Ovary (tissue), 9 donors: ENCODE measurements around the gene TULP4. TPM values are rescaled to one million over a fixed set of nuclear protein-coding genes. Genes with fewer than 3 reads are reported as not detected.

Source experiments
- DNase-seq, 5 donors: peaks; one replicate each; pipeline ENCODE4 v3.0.0-alpha.2; 2019 to 2020
- H3K27ac ChIP-seq, 2 donors: fragments of 200-600 bp; one replicate each; pipeline versions ENCODE4 v1.5.1 to v1.8.0; 2019 to 2022
- H3K27me3 ChIP-seq: fragments of 200-600 bp; one replicate; pipeline ENCODE4 v1.8.0; 2022
- H3K36me3 ChIP-seq: fragments of 200-600 bp; sonication (generic); one replicate; pipeline ENCODE4 v1.5.1; 2019
- H3K4me1 ChIP-seq: one replicate; pipeline ENCODE4 v1.8.1; 2013; ENCODE audit warnings: mild to moderate bottlenecking, moderate library complexity; ENCODE audit not compliant: insufficient read depth
- H3K4me3 ChIP-seq: fragments of 200-600 bp; sonication (generic); one replicate; pipeline ENCODE4 v1.5.1; 2017
- H3K9me3 ChIP-seq, 2 donors: fragments of 200-600 bp in 1 of 2; sonication (generic) in 1 of 2; one replicate each; pipeline versions ENCODE4 v1.5.1 to v1.8.1; 2013 to 2019; ENCODE audit warnings: mild to moderate bottlenecking in 1 of 2, moderate library complexity in 1 of 2
- CTCF ChIP-seq, 3 donors: fragments of 450-650 bp in 2 of 3; fragments of 200-600 bp in 1 of 3; IDR thresholded peaks; one replicate each; pipeline versions ENCODE4 v1.5.1 to v1.8.0; 2016 to 2022; ENCODE audit warnings: antibody characterized with exemption in 3 of 3, mild to moderate bottlenecking in 1 of 3
- EP300 ChIP-seq: sonication (generic); formaldehyde crosslinking; IDR thresholded peaks from one replicate; pipeline ENCODE4 v1.6.1; 2017; ENCODE audit warnings: antibody characterized with exemption
- POLR2A ChIP-seq: fragments of 450-650 bp; IDR thresholded peaks from one replicate; pipeline ENCODE4 v1.6.1; 2017; ENCODE audit warnings: antibody characterized with exemption, mild to moderate bottlenecking, moderate library complexity
- WGBS, 3 donors: extraction: QIAGEN DNeasy Blood & Tissue Kit in 1 of 3; methylation state at CpG; one replicate each; pipeline versions ENCODE4 v1.1.5 to v1.1.7; 2013 to 2017; 5-methylcytosine and 5-hydroxymethylcytosine counted together
- intact Hi-C, 4 donors: fragments of 100-400 bp; cut with DNase I; formaldehyde crosslinking; loops; one replicate each; pipeline versions ENCODE4 v1.11.0 to v1.15.1; 2022 to 2023
- polyA plus RNA-seq, 2 donors: library from polyadenylated mRNA; stranded (reverse); fragments of 200-250 nt in 1 of 2; fragments of 350-450 nt in 1 of 2; fragmentation: Illumina TruSeq in 1 of 2; extraction: RNeasy Lipid Tissue Mini Kit (QIAGEN cat#74804) in 1 of 2; gene quantifications; one replicate each; pipeline ENCODE4 v1.2.3, GENCODE V29; 2013 to 2014
- total RNA-seq, 7 donors: library from RNA; depleted of rRNA in 2 of 7; stranded (reverse); fragments of >200 nt in 2 of 7; fragmentation: NEBNext Ultra II Directional in 3 of 7; extraction: Animal tissue kit (Norgen Biotek cat#: 25700) in 3 of 7; gene quantifications; one replicate each; pipeline versions ENCODE4 v1.1.0 to v1.2.4, GENCODE V29; 2016 to 2023
- donor health status: DM: no; HTN: no; CAD: no; lungs with moderate emphysema.
- donor health status: DM: no; HTN: no; CAD: no.
- donor health status: Bipolar disorder and iron deficiency.
- donor health status: DM: yes; HTN: yes; CAD: no.
- donor health status: DM: no; HTN: no; CAD: no.
- donor health status: DM: yes; HTN: yes; CAD: no.

Gene TULP4
- total and polyA plus RNA-seq, 9 donors = 7.5 to 152 (median 92.6) TPM

DNA sequence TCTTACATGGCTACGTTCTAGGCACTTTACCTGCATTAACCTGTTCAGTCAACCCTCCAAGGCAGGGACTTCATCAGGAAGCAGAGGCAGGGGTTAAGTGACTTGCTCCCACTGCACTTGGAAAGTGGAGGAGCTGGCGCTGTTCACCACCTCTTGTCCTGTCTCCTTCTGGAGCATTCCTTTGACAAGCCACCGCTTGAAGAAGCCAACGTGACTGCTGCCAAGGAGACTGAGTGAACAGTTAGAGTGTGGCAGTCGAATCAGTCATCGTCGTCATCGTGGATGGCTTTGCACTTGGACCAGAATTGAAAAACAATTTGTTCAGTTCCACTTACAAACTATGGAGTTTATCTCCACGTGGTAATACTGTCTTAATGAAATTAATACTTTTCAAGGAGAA lies 60.9 kb downstream of the TULP4 start:
- no peak for DNase-seq
- peaks cover 11% of the 10 kb centered on the region for H3K4me1 ChIP-seq
- TF ChIP-seq EP300 = no peak
- no peaks in the 10 kb centered on the region for H3K36me3 ChIP-seq
- no peaks in the 10 kb centered on the region for H3K9me3 ChIP-seq
- no peak overlapping the region for H3K4me3 ChIP-seq
- no peaks in the 10 kb centered on the region for H3K27me3 ChIP-seq
- no peak overlapping the region for H3K27ac ChIP-seq
- WGBS, 3 donors = 74 to 91% (median 82%) methylated on average over 9 of the region's 9 CpGs
- intact Hi-C loops = no loop called here

DNA sequence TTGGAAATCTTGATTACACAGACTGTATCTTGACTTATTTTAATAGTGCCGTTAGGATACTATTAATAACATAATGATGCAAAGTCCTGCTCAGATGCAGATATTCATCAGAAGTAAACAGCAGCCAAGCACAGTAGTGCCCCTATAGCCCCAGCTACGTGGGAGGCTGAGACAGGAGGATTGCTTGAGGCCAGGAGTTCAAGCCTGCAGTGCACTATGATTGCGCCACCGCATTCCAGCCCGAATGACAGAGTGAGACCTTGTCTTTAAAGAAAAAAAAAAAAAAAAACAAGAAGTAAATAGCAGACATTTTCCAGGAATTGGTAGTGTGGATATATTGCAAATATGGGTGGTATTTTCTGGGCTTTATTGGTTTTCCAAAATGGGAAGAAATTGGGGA lies 61.8 kb downstream of the TULP4 start:
- Histone ChIP-seq H3K4me1 (peaks cover 11% of the 10 kb centered on the region), H3K9me3 (no peaks in the 10 kb centered on the region), H3K4me3 (no peak overlapping the region), H3K27me3 (no peaks in the 10 kb centered on the region), H3K36me3 (no peaks in the 10 kb centered on the region), H3K27ac (no peak overlapping the region)
- no peak for TF ChIP-seq EP300
- TF ChIP-seq CTCF (IDR thresholded peaks at IDR 0.05) = no peak
- no peak for TF ChIP-seq POLR2A
- no peak for DNase-seq
- WGBS, 3 donors = 74 to 85% (median 75%) methylated on average over 5 of the region's 5 CpGs
- intact Hi-C loops = no loop called here

DNA sequence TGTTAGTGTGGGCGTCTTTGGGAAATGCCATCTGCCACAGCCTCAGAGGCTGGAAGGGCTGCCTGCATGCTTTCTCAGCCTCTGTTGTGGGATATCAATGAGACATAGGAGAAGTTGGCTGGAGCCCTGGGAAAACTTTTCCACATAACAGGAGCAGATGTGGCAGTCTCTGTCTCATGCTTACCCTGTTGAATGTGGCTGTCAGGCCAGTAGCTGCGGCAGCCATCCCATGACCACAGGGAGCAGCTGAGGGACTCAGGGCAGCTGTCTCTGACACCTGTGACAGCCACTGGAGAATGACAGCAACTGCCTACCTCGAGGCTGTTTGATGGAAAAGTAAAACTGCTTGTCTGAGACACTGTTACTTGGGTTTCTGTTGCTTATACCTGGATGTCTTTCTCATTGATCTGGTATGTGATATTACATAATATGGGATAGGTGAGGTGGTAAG lies 64.4 kb downstream of the TULP4 start:
- Histone ChIP-seq H3K36me3 (no peaks in the 10 kb centered on the region), H3K9me3 (no peaks in the 10 kb centered on the region), H3K27ac (no peak overlapping the region), H3K27me3 (no peaks in the 10 kb centered on the region), H3K4me1 (peaks cover 3% of the 10 kb centered on the region), H3K4me3 (no peak overlapping the region)
- TF ChIP-seq POLR2A (no peak), EP300 (no peak), CTCF (IDR thresholded peaks at IDR 0.05) (no peak)
- DNase-seq = no peak
- intact Hi-C loops = no loop called here
- WGBS, 3 donors = 89 to 92% (median 89%) methylated on average over 3 of the region's 3 CpGs

GRCh38 chr6:158377860-158378259 lies 65.6 kb downstream of the TULP4 start:
- Histone ChIP-seq H3K27me3 (no peaks in the 10 kb centered on the region), H3K4me3 (no peak overlapping the region), H3K4me1 (peaks cover 2% of the 10 kb centered on the region), H3K36me3 (no peaks in the 10 kb centered on the region), H3K27ac (no peak overlapping the region), H3K9me3 (no peaks in the 10 kb centered on the region)
- DNase-seq = no peak
- intact Hi-C loops = no loop called here
- TF ChIP-seq CTCF (IDR thresholded peaks at IDR 0.05) = no peak
- TF ChIP-seq EP300 = no peak
- no peak for TF ChIP-seq POLR2A
- 34 to 48% (median 43%) methylated on average over 4 of the region's 4 CpGs for WGBS, 3 donors

DNA sequence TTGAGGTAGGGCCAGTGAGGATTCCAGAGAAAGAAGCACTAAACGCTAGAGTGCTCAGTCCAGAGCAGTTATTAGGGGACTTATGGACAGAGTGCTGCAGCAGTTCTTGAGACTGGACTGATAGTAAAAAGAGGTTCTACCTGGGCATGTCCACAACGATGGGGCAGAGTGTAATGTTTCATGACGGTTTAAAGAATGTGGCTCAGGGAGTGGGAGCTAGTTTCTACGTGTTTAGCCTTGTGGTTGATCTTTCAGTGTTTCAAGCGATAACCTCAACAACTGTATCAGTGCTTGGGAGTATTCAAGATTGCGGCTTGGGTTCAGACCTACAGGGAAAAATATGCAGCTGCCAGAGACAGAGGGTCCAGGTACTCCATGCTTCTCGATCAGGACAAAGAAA lies 67.1 kb downstream of the TULP4 start:
- WGBS, 3 donors = 68 to 82% (median 75%) methylated on average over 7 of the region's 7 CpGs
- no peaks in the 10 kb centered on the region for H3K9me3 ChIP-seq
- H3K4me1 ChIP-seq = peaks cover 2% of the 10 kb centered on the region
- no peak overlapping the region for H3K27ac ChIP-seq
- intact Hi-C loops = no loop called here
- H3K27me3 ChIP-seq = no peaks in the 10 kb centered on the region
- no peaks in the 10 kb centered on the region for H3K36me3 ChIP-seq
- DNase-seq = no peak
- H3K4me3 ChIP-seq = no peak overlapping the region
- TF ChIP-seq EP300 (no peak), CTCF (IDR thresholded peaks at IDR 0.05) (no peak), POLR2A (no peak)
